Measurements from ENCODE around the gene ASXL3.

- TF ChIP-seq CTCF (IDR thresholded peaks at IDR 0.05) (no peak), EZH2 (IDR thresholded peaks at IDR 0.05; ENCODE audit: borderline replicate concordance, insufficient read depth, low read depth, low read length, poor library complexity, severe bottlenecking) (no peak)
Measured at GRCh38 chr18:33571998-33572787, 5.8 kb upstream of the ASXL3 start.
